ENCODE results near the gene PJA2.
"Not testable (repeated sequence)": the region's sequence is repeated elsewhere in the genome, so short reads cannot be mapped to it uniquely, and the experiment has no call there.

The PJA2 gene

GRCh38 chr5:109298794-109299193 is 111.0 kb downstream of the PJA2 start:
- no peak overlapping the region for H3K9ac ChIP-seq (ENCODE audit: low read depth, low read length)
- H3K9me3 ChIP-seq (ENCODE audit: control insufficient read depth, insufficient read depth, low read length): no peaks in the 10 kb centered on the region
- no peaks in the 10 kb centered on the region for H3K36me3 ChIP-seq (ENCODE audit: insufficient read depth, low read length)
- H3K4me1 ChIP-seq (ENCODE audit: insufficient read depth, low read length): no peaks in the 10 kb centered on the region

GRCh38 chr5:109297900-109298299 is 111.9 kb downstream of the PJA2 start:
- H3K9me3 ChIP-seq (ENCODE audit: control insufficient read depth, insufficient read depth, low read length): no peaks in the 10 kb centered on the region
- no peak overlapping the region for H3K9ac ChIP-seq (ENCODE audit: low read depth, low read length)
- no peaks in the 10 kb centered on the region for H3K36me3 ChIP-seq (ENCODE audit: insufficient read depth, low read length)
- H3K4me1 ChIP-seq (ENCODE audit: insufficient read depth, low read length): no peaks in the 10 kb centered on the region

- H3K4me1 ChIP-seq (ENCODE audit: insufficient read depth, low read length): no peaks in the 10 kb centered on the region
- no peaks in the 10 kb centered on the region for H3K9me3 ChIP-seq (ENCODE audit: control insufficient read depth, insufficient read depth, low read length)
- H3K36me3 ChIP-seq (ENCODE audit: insufficient read depth, low read length): no peaks in the 10 kb centered on the region
- H3K9ac ChIP-seq (ENCODE audit: low read depth, low read length): no peak overlapping the region
Observed at GRCh38 chr5:109291090-109291489, 118.7 kb downstream of the PJA2 start.

GRCh38 chr5:109290231-109290630 is 119.5 kb downstream of the PJA2 start:
- no peaks in the 10 kb centered on the region for H3K4me1 ChIP-seq (ENCODE audit: insufficient read depth, low read length)
- H3K9me3 ChIP-seq (ENCODE audit: control insufficient read depth, insufficient read depth, low read length): no peaks in the 10 kb centered on the region
- no peak overlapping the region for H3K9ac ChIP-seq (ENCODE audit: low read depth, low read length)
- H3K36me3 ChIP-seq (ENCODE audit: insufficient read depth, low read length): no peaks in the 10 kb centered on the region

GRCh38 chr5:109286628-109287027 is 123.1 kb downstream of the PJA2 start:
- H3K9me3 ChIP-seq (ENCODE audit: control insufficient read depth, insufficient read depth, low read length); H3K9ac ChIP-seq (ENCODE audit: low read depth, low read length): not testable (repeated sequence)

More at GRCh38 chr5:109286628-109287027, 123.1 kb downstream of the PJA2 start:
- H3K36me3 ChIP-seq (ENCODE audit: insufficient read depth, low read length); H3K4me1 ChIP-seq (ENCODE audit: insufficient read depth, low read length): not testable (repeated sequence)
